Natural killer cell (primary cell): ENCODE results near the gene MTO1. TPM values are rescaled to one million over a fixed set of nuclear protein-coding genes. Genes with fewer than 3 reads are reported as not detected.

Experiments
- ATAC-seq, 3 donors: fragments of 150-1000 bp in 2 of 3; fragments of 200-7000 bp in 1 of 3; cut with Tn5 transposase; 1 replicate in 1 of 3; 2 replicates in 2 of 3; pipeline ENCODE4 v1.10.0; 2021; ENCODE audit warnings: mild to moderate bottlenecking in 2 of 3, moderate library complexity in 2 of 3
- DNase-seq, 2 donors: peaks; one replicate each; pipeline versions ENCODE4 v3.0.0 to v3.0.0-alpha.2; 2013 to 2021; ENCODE audit warnings: mixed read lengths in 1 of 2
- H3K27ac ChIP-seq: one replicate; pipeline ENCODE4 v1.5.1; 2013; ENCODE audit warnings: mild to moderate bottlenecking, low read length
- H3K27me3 ChIP-seq: one replicate; pipeline ENCODE4 v1.6.1; 2013; ENCODE audit warnings: low read length; ENCODE audit not compliant: control insufficient read depth, insufficient read depth
- H3K36me3 ChIP-seq: one replicate; pipeline ENCODE4 v1.6.1; 2013; ENCODE audit warnings: low read length; ENCODE audit not compliant: control insufficient read depth, insufficient read depth
- H3K4me1 ChIP-seq: one replicate; pipeline ENCODE4 v1.6.1; 2013; ENCODE audit warnings: low read length; ENCODE audit not compliant: control insufficient read depth, insufficient read depth
- H3K4me3 ChIP-seq: one replicate; pipeline ENCODE4 v1.5.1; 2013; ENCODE audit warnings: low read length
- H3K9me3 ChIP-seq: one replicate; pipeline ENCODE4 v1.6.1; 2013; ENCODE audit warnings: low read length; ENCODE audit not compliant: control insufficient read depth, insufficient read depth
- H3K27ac Mint-ChIP-seq, 2 donors: one replicate each; pipeline ENCODE4 v1.8.0; 2022; ENCODE audit warnings: mild to moderate bottlenecking in 2 of 2, mixed read lengths in 2 of 2, moderate library complexity in 1 of 2
- H3K27me3 Mint-ChIP-seq, 2 donors: one replicate each; pipeline ENCODE4 v1.8.0; 2022; ENCODE audit warnings: low read depth in 2 of 2, mixed read lengths in 2 of 2
- H3K36me3 Mint-ChIP-seq: one replicate; pipeline ENCODE4 v1.8.0; 2022; ENCODE audit warnings: mixed read lengths
- H3K4me1 Mint-ChIP-seq, 2 donors: one replicate each; pipeline ENCODE4 v1.8.0; 2022; ENCODE audit warnings: mixed read lengths in 2 of 2
- H3K4me3 Mint-ChIP-seq: one replicate; pipeline ENCODE4 v1.8.0; 2022; ENCODE audit warnings: mild to moderate bottlenecking, moderate library complexity, mixed read lengths
- H3K9me3 Mint-ChIP-seq, 2 donors: one replicate each; pipeline ENCODE4 v1.8.0; 2022; ENCODE audit warnings: mixed read lengths in 2 of 2
- CTCF ChIP-seq: fragments of 200-600 bp; IDR thresholded peaks from one replicate; pipeline ENCODE4 v1.8.0; 2022; ENCODE audit warnings: antibody characterized with exemption
- WGBS: methylation state at CpG from one replicate; pipeline ENCODE4 v1.1.7; 2013; ENCODE audit warnings: missing lambda C conversion rate; ENCODE audit not compliant: insufficient coverage; 5-methylcytosine and 5-hydroxymethylcytosine counted together
- intact Hi-C: fragments of 100-400 bp; cut with micrococcal nuclease; formaldehyde crosslinking; loops from one replicate; pipeline ENCODE4 v1.14.2; 2022
- total RNA-seq, 4 donors: library from RNA; stranded (reverse); fragments of 120-200 nt in 1 of 4; gene quantifications; one replicate each; pipeline versions ENCODE4 v1.2.3 to v1.2.4, GENCODE V29; 2013 to 2022

MTO1 gene
- total RNA-seq, 3 donors from 2014 or later (not counting 1 experiment from before 2014, with no cell fraction given): 37.8 to 46.1 (median 41.3) TPM

- H3K4me3 Mint-ChIP-seq: no peak overlapping the region
- H3K27me3 ChIP-seq: no peaks in the 10 kb centered on the region
- H3K4me3 ChIP-seq: no peak overlapping the region
- TF ChIP-seq CTCF: no peak
- H3K9me3 ChIP-seq: no peaks in the 10 kb centered on the region
- H3K27ac ChIP-seq: no peak overlapping the region
- WGBS: 98% methylated on average over 12 of the region's 12 CpGs
- peak overlapping the region in 1 of 2 donors; percentile 60 for H3K27ac Mint-ChIP-seq
- peaks cover 63% of the 10 kb centered on the region for H3K36me3 ChIP-seq
- H3K9me3 Mint-ChIP-seq: no peaks in the 10 kb centered on the region
- H3K27me3 Mint-ChIP-seq: no peaks in the 10 kb centered on the region
- intact Hi-C loops: no loop called here
- no peaks in the 10 kb centered on the region for H3K4me1 Mint-ChIP-seq
- H3K36me3 Mint-ChIP-seq: peaks cover 19% of the 10 kb centered on the region
- H3K4me1 ChIP-seq: no peaks in the 10 kb centered on the region
- ATAC-seq (peak in 1 of 3 donors; percentile 37), DNase-seq (no peak)
Measured at GRCh38 chr6:73481969-73482368, 20.4 kb downstream of the MTO1 start.

GRCh38 chr6:73484438-73484837 lies 22.9 kb downstream of the MTO1 start:
- H3K36me3 ChIP-seq: peaks cover 77% of the 10 kb centered on the region
- intact Hi-C loops: no loop called here
- WGBS: 91% methylated on average over 2 of the region's 2 CpGs
- no peaks in the 10 kb centered on the region for H3K9me3 ChIP-seq
- H3K4me1 ChIP-seq: no peaks in the 10 kb centered on the region
- H3K4me1 Mint-ChIP-seq: no peaks in the 10 kb centered on the region
- no peaks in the 10 kb centered on the region for H3K27me3 Mint-ChIP-seq
- ATAC-seq (no peak), DNase-seq (no peak)
- TF ChIP-seq CTCF: no peak
- H3K27ac Mint-ChIP-seq: no peak overlapping the region
- H3K9me3 Mint-ChIP-seq: no peaks in the 10 kb centered on the region
- no peak overlapping the region for H3K4me3 Mint-ChIP-seq
- H3K36me3 Mint-ChIP-seq: peaks cover 19% of the 10 kb centered on the region
- no peaks in the 10 kb centered on the region for H3K27me3 ChIP-seq
- no peak overlapping the region for H3K27ac ChIP-seq
- no peak overlapping the region for H3K4me3 ChIP-seq

- H3K4me3 Mint-ChIP-seq: no peak overlapping the region
- Histone ChIP-seq H3K9me3 (no peaks in the 10 kb centered on the region), H3K36me3 (peaks cover 62% of the 10 kb centered on the region), H3K4me1 (no peaks in the 10 kb centered on the region), H3K27me3 (no peaks in the 10 kb centered on the region), H3K4me3 (no peak overlapping the region), H3K27ac (no peak overlapping the region)
- H3K9me3 Mint-ChIP-seq: no peaks in the 10 kb centered on the region
- TF ChIP-seq CTCF: no peak
- no peak for ATAC-seq
- WGBS: 91% methylated on average over 7 of the region's 7 CpGs
- peaks cover 13% of the 10 kb centered on the region for H3K36me3 Mint-ChIP-seq
- intact Hi-C loops: no loop called here
- no peak overlapping the region for H3K27ac Mint-ChIP-seq
- peaks cover 0 to 9% of the 10 kb centered on the region in 2 donors for H3K4me1 Mint-ChIP-seq
- no peak for DNase-seq
- H3K27me3 Mint-ChIP-seq: no peaks in the 10 kb centered on the region
Measured at GRCh38 chr6:73487473-73487872, 25.9 kb downstream of the MTO1 start.

DNA sequence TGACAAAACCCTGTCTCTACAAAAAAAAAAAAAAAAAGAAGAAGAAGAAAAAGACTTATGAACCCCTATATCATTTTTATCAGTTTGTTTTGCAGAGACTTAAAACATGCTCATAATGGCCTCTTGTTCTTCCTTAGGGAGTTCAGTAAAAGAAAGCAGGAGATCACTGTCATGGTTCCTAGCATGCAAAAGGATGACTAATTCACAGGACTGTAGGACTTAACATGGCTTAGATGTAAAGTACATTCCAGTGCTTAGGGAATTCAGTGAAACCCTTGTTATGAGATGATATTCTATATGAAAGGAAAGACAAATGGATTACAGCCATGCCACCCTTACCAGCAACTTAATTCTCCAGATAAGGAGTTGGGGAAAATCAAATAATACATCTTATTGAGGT lies 29.8 kb downstream of the MTO1 start:
- DNase-seq (no peak), ATAC-seq (no peak)
- TF ChIP-seq CTCF: no peak
- no peaks in the 10 kb centered on the region for H3K27me3 ChIP-seq
- Mint-ChIP-seq H3K36me3 (peaks cover 7% of the 10 kb centered on the region), H3K4me3 (no peak overlapping the region), H3K4me1 (peaks cover 0 to 9% of the 10 kb centered on the region in 2 donors), H3K9me3 (no peaks in the 10 kb centered on the region), H3K27ac (no peak overlapping the region), H3K27me3 (no peaks in the 10 kb centered on the region)
- H3K36me3 ChIP-seq: peaks cover 63% of the 10 kb centered on the region
- H3K4me1 ChIP-seq: no peaks in the 10 kb centered on the region
- no peak overlapping the region for H3K4me3 ChIP-seq
- intact Hi-C loops: no loop called here
- H3K27ac ChIP-seq: no peak overlapping the region
- H3K9me3 ChIP-seq: no peaks in the 10 kb centered on the region
